Thoracic aorta (tissue), 2 donors: ENCODE results near the gene AATK. TPM values are rescaled to one million over a fixed set of nuclear protein-coding genes. Genes with fewer than 3 reads are reported as not detected.

Experiments used
- ATAC-seq: fragments of 150-250 bp; one replicate; pipeline ENCODE4 v1.8.0; 2017; ENCODE audit warnings: low read depth; ENCODE audit not compliant: insufficient number of reproducible peaks, low FRiP score
- DNase-seq: peaks from one replicate; pipeline ENCODE4 v3.0.0-alpha.2; 2020; ENCODE audit warnings: low spot score
- H3K27ac ChIP-seq, 2 donors: fragments of 200-600 bp; sonication (generic); 1 replicate in 1 of 2; 2 replicates in 1 of 2; pipeline ENCODE4 v1.5.1; 2016; ENCODE audit warnings: mild to moderate bottlenecking in 2 of 2, moderate library complexity in 2 of 2
- H3K27me3 ChIP-seq: fragments of 200-600 bp; sonication (generic); replicated peaks from 2 replicates; pipeline ENCODE4 v1.6.0; 2016; ENCODE audit warnings: mild to moderate bottlenecking; ENCODE audit not compliant: insufficient read depth
- H3K36me3 ChIP-seq: fragments of 200-600 bp; sonication (generic); one replicate; pipeline ENCODE4 v1.5.1; 2016
- H3K4me1 ChIP-seq, 2 donors: fragments of 200-600 bp; sonication (generic); 1 replicate in 1 of 2; 2 replicates in 1 of 2; pipeline versions ENCODE4 v1.5.1 to v1.6.0; 2016; ENCODE audit warnings: low read depth in 2 of 2, mild to moderate bottlenecking in 1 of 2; ENCODE audit not compliant: control insufficient read depth in 1 of 2
- H3K4me3 ChIP-seq: fragments of 200-600 bp; sonication (generic); 2 replicates; pipeline ENCODE4 v1.5.1; 2016; ENCODE audit warnings: mild to moderate bottlenecking
- H3K9me3 ChIP-seq: fragments of 200-600 bp; sonication (generic); 2 replicates; pipeline ENCODE4 v1.5.1; 2016
- total RNA-seq, 2 donors: library from RNA; depleted of rRNA; stranded (reverse); fragments of >200 nt; gene quantifications; one replicate each; pipeline versions ENCODE4 v1.1.0 to v1.2.3, GENCODE V29; 2016
- TF ChIP-seq, protein P1 (sequence below): fragments of 200-600 bp; sonication (generic); IDR thresholded peaks from one replicate; pipeline ENCODE4 v1.5.1; 2019; ENCODE audit warnings: antibody characterized with exemption

AATK gene
- total RNA-seq, 2 donors from 2014 or later, result 6.1 to 19.8 TPM

DNA sequence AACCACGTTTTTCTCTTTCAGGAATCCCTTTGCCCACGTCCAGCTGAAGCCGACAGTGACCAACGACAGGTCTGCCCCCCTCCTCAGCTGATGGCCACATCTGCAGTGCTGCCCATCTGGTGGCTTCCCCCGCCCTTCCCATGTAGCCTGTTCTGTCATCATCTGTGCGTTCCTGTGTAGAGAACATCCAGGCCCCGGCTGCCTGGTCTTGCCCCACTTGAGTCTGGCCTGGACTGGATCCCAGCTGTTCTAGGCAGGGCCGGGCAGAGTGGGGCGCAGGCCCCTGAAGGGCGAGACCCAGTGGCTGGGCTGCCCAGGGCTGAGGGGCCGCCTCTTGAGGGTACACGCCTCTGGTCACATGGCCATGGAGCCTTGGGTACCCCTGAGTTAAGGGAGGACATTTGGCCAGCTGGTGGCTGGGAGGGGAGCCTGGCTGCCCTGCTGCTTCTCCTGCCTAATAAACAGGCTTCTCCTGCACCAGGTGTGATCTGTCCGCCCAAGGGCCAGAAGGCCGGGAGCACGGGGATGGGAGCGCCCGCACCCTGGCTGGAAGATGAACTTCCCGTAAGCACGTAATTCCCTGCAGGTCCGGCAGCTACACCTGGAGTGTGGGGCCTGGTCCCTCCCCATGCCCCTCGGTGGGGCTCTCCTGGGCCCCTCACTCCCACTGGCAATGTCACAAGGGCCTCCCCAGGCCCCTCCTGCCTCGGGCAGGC is 50.1 kb downstream of the AATK start:
- H3K36me3 ChIP-seq, result no peaks in the 10 kb centered on the region
- H3K27ac ChIP-seq, result no peak overlapping the region
- ATAC-seq (no peak), DNase-seq (no peak)
- H3K27me3 ChIP-seq, result no peaks in the 10 kb centered on the region
- no peaks in the 10 kb centered on the region for H3K4me1 ChIP-seq
- H3K9me3 ChIP-seq, result no peaks in the 10 kb centered on the region
- TF ChIP-seq, protein P1, sequence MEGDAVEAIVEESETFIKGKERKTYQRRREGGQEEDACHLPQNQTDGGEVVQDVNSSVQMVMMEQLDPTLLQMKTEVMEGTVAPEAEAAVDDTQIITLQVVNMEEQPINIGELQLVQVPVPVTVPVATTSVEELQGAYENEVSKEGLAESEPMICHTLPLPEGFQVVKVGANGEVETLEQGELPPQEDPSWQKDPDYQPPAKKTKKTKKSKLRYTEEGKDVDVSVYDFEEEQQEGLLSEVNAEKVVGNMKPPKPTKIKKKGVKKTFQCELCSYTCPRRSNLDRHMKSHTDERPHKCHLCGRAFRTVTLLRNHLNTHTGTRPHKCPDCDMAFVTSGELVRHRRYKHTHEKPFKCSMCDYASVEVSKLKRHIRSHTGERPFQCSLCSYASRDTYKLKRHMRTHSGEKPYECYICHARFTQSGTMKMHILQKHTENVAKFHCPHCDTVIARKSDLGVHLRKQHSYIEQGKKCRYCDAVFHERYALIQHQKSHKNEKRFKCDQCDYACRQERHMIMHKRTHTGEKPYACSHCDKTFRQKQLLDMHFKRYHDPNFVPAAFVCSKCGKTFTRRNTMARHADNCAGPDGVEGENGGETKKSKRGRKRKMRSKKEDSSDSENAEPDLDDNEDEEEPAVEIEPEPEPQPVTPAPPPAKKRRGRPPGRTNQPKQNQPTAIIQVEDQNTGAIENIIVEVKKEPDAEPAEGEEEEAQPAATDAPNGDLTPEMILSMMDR, result no peak
- H3K4me3 ChIP-seq, result no peak overlapping the region

DNA sequence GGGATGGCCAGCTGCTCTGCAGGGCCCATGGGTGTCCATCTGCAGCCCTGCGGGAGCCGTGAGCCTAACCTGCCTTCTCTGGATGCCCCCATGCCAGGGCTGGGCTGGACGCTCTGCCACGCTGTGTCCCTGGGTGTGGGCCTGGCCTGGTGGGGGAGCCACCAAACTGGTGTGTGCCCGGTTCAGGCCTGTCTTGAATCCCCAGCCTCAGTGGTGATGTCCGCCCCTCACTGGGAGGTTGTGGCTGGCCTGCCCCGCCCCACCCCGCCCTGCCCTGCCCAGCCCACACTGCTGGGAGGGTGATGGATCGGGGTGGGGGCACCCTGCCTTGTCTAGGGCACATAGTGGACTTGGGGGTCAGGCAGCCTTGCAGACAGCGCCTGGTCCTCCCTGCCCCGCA is 50.8 kb downstream of the AATK start:
- no peak for ATAC-seq
- no peak overlapping the region for H3K27ac ChIP-seq

DNA sequence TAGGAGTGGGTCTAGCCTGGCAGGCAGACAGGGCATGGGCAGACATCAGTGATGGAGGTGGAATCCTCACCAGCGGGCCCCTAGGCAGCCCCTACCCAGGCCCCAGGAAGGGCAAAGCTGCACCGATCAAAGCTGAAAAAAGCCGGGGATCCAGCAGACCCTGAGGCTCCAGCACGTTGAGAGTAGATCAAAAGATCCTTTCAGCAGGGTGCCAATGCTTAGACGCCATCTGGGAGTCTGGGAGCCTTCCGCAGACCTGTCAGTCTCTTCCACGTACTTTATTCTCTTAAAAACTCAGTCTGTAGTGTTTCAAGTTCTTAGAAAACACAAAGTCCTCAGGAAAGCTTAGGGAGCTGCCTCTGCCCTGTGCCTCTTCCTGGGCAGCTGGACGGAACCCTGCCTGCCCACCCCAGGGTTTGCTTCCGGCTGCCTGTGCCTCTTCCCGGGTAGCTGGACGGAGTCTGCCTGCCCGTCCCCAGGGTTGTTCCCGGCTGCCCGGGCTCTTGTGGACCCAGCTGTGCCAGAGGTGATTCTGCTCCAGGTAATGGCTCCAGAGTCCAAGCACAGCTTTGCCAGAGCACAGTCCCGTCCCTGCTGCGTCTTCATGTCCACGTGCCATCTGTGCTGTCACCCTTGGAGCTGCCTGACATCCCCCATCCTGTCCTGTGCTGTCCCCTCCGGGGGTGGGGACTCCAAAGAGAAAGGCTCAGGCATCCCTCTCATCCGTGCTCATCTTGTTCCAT is 51.5 kb downstream of the AATK start:
- H3K9me3 ChIP-seq, result no peaks in the 10 kb centered on the region
- no peak for DNase-seq
- H3K27ac ChIP-seq, result no peak overlapping the region
- no peaks in the 10 kb centered on the region for H3K4me1 ChIP-seq
- H3K4me3 ChIP-seq, result no peak overlapping the region
- ATAC-seq, result no peak
- TF ChIP-seq, protein P1, result no peak
- H3K36me3 ChIP-seq, result no peaks in the 10 kb centered on the region
- no peaks in the 10 kb centered on the region for H3K27me3 ChIP-seq

More for the DNA sequence above, 50.8 kb downstream of the AATK start:
- Histone ChIP-seq H3K9me3 (no peaks in the 10 kb centered on the region), H3K36me3 (no peaks in the 10 kb centered on the region), H3K4me1 (no peaks in the 10 kb centered on the region), H3K27me3 (no peaks in the 10 kb centered on the region), H3K4me3 (no peak overlapping the region)
- no peak for DNase-seq
- TF ChIP-seq, protein P1, result no peak

DNA sequence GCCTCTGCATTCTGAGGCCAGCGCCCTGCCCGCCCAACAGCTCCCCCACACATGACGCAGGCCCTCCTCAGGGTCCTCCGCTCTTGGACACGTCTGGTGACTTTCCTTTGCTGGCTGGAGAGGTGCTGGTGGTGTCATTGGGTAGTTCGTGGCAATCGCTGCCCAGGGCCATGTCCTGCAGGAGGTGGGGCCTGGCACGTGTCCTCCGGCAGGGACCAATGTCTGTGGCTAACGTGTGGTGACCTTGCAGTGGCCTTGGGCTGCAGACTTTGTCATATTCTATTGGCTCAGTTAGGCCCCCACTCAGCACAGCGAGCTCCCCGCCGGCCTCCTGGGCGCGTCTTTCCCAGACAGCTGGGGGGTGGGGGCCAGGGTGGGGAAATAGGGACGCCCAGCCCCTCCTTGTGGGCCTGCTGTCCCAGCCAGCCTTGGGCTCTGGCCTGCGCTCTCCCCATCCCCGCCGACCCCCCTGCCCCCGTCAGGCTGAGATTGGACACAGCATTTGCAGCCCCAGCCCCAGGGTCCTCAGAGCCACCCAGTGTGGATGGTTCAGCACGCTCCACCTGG is 52.8 kb downstream of the AATK start:
- ATAC-seq, result no peak
- Histone ChIP-seq H3K4me3 (no peak overlapping the region), H3K9me3 (no peaks in the 10 kb centered on the region), H3K27me3 (no peaks in the 10 kb centered on the region), H3K27ac (no peak overlapping the region), H3K4me1 (no peaks in the 10 kb centered on the region), H3K36me3 (no peaks in the 10 kb centered on the region)
- TF ChIP-seq, protein P1, result no peak
- no peak for DNase-seq

DNA sequence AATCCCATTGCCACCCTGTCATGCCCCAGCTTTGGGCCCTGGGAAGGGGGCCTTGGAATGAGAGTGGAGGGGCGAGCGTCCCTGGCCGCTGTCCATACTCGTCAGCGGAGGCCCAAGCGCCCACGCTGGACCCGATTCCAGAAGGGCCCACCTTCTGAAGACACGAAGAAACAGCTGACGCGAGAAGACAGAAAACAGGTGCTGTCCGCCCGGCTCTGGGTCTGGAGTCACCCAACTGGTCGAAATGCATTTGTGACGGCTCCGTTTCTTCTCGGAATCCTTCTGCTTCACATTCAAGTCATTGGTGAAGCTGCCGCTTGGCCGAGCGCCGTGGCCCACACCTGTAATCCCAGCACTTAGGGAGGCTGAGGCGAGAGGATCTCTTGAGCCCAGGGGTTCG is 53.6 kb downstream of the AATK start:
- Histone ChIP-seq H3K27me3 (no peaks in the 10 kb centered on the region), H3K4me3 (no peak overlapping the region), H3K36me3 (no peaks in the 10 kb centered on the region), H3K27ac (no peak overlapping the region), H3K4me1 (no peaks in the 10 kb centered on the region), H3K9me3 (no peaks in the 10 kb centered on the region)
- DNase-seq, result no peak
- ATAC-seq, result no peak
- TF ChIP-seq, protein P1, result no peak
